H1 (cell line): ENCODE measurements around the gene HES7.

ENCODE experiments used
- CHD2 ChIP-seq: IDR thresholded peaks from 2 replicates; pipeline ENCODE4 v1.6.1; 2012; ENCODE audit warnings: low read length, improper control_type of control experiment
- EZH2 ChIP-seq: fragments of 200-600 bp; sonication (generic); IDR thresholded peaks from 2 replicates; pipeline ENCODE4 v1.7.1; 2012; ENCODE audit warnings: low read depth, mild to moderate bottlenecking, moderate library complexity, low read length, inconsistent platforms; ENCODE audit not compliant: severe bottlenecking
- POLR2A ChIP-seq, 2 experiments: IDR thresholded peaks; 1 replicate in 1 of 2; 2 replicates in 1 of 2; pipeline ENCODE4 v1.6.1; 2011; ENCODE audit warnings: low read depth in 2 of 2, low read length in 2 of 2, mild to moderate bottlenecking in 2 of 2; ENCODE audit errors: control extremely low read depth in 1 of 2
- POLR2AphosphoS5 ChIP-seq: IDR thresholded peaks from 2 replicates; pipeline ENCODE4 v1.6.1; 2011; ENCODE audit warnings: low read depth, low read length
- SIX5 ChIP-seq: IDR thresholded peaks from 2 replicates; pipeline ENCODE4 v1.6.1; 2011; ENCODE audit warnings: mild to moderate bottlenecking, low read depth, low read length
- SUZ12 ChIP-seq: fragments of 200-600 bp; sonication (generic); IDR thresholded peaks from 2 replicates; pipeline ENCODE4 v1.6.1; 2012; ENCODE audit warnings: mild to moderate bottlenecking, inconsistent platforms, low read length, moderate library complexity, mixed read lengths
- ZNF274 ChIP-seq: IDR thresholded peaks from 2 replicates; pipeline ENCODE4 v1.7.0; 2012; ENCODE audit warnings: low read length, borderline replicate concordance; ENCODE audit errors: extremely low read depth
- TF ChIP-seq, protein P1 (sequence below), 3 experiments: IDR thresholded peaks; 1 replicate in 2 of 3; 2 replicates in 1 of 3; pipeline versions ENCODE4 v1.5.1 to v1.6.1; 2011; ENCODE audit warnings: low read length in 3 of 3, mild to moderate bottlenecking in 3 of 3, inconsistent platforms in 2 of 3, low read depth in 1 of 3, moderate library complexity in 1 of 3; ENCODE audit not compliant: insufficient read depth in 1 of 3; ENCODE audit errors: control extremely low read depth in 1 of 3
- TF ChIP-seq, protein P2 (sequence below): IDR thresholded peaks from 2 replicates; pipeline ENCODE4 v1.6.1; 2011; ENCODE audit warnings: low read length, improper control_type of control experiment
- TF ChIP-seq, protein P3 (sequence below): IDR thresholded peaks from 2 replicates; pipeline ENCODE4 v1.6.1; 2012; ENCODE audit warnings: inconsistent platforms
- TF ChIP-seq, protein P4 (sequence below): IDR thresholded peaks from 2 replicates; pipeline ENCODE4 v1.6.1; 2011; ENCODE audit warnings: low read depth, mild to moderate bottlenecking, low read length; ENCODE audit not compliant: insufficient read depth

DNA sequence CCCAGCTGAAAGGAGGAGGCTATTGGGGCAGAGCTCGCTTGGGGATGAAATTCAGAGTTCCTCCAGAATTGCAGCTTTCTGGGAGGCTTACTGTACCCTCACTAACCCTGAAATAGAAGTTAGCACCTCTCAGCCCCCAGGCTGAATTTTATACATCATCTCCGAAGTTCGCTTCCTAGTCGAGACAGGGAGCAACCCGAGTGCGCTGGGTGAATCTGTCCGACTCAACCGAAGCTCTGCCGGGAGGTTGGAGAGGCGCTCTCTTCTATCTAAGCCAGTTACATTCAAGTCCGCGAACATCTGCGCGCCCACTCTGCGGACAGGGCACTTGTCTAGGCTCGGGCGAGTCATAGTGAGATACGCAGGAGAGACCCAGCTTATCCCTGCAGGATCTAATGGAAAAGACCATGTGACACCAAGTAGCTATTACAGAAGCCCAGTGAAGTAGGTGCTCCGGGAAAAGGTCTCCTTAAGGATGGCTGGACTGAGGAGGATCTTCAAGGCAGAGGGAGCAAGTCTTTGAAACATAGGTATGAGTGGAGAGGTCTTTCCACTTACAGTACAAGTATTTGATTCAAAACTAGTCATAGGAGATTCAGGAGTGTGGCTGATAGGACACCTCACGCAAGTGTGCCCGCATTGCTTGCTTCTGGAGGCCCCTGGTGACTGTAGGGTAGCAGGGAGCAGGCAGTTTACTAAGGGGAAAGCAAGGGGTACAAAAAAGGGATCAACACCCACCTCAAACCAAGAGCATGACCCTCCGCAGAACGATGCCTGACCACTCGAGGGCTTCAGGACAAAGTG is 646 bp upstream of the HES7 start:
- TF ChIP-seq, protein P1, sequence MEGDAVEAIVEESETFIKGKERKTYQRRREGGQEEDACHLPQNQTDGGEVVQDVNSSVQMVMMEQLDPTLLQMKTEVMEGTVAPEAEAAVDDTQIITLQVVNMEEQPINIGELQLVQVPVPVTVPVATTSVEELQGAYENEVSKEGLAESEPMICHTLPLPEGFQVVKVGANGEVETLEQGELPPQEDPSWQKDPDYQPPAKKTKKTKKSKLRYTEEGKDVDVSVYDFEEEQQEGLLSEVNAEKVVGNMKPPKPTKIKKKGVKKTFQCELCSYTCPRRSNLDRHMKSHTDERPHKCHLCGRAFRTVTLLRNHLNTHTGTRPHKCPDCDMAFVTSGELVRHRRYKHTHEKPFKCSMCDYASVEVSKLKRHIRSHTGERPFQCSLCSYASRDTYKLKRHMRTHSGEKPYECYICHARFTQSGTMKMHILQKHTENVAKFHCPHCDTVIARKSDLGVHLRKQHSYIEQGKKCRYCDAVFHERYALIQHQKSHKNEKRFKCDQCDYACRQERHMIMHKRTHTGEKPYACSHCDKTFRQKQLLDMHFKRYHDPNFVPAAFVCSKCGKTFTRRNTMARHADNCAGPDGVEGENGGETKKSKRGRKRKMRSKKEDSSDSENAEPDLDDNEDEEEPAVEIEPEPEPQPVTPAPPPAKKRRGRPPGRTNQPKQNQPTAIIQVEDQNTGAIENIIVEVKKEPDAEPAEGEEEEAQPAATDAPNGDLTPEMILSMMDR (IDR thresholded peaks at IDR 0.05; ENCODE audit: control extremely low read depth in 1 of 3, insufficient read depth in 1 of 3, low read depth in 1 of 3, low read length in 3 of 3), result no peak
- TF ChIP-seq, protein P2, sequence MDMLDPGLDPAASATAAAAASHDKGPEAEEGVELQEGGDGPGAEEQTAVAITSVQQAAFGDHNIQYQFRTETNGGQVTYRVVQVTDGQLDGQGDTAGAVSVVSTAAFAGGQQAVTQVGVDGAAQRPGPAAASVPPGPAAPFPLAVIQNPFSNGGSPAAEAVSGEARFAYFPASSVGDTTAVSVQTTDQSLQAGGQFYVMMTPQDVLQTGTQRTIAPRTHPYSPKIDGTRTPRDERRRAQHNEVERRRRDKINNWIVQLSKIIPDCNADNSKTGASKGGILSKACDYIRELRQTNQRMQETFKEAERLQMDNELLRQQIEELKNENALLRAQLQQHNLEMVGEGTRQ, result no peak
- TF ChIP-seq EZH2, result peak; percentile 54
- no peak for TF ChIP-seq POLR2A (IDR thresholded peaks at IDR 0.05; ENCODE audit: control extremely low read depth in 1 of 2, low read depth in 2 of 2, low read length in 2 of 2)
- no peak for TF ChIP-seq POLR2AphosphoS5
- no peak for TF ChIP-seq ZNF274
- TF ChIP-seq SUZ12, result peak; percentile 30; the same call in 1 of the 2 replicates
- TF ChIP-seq, protein P3, sequence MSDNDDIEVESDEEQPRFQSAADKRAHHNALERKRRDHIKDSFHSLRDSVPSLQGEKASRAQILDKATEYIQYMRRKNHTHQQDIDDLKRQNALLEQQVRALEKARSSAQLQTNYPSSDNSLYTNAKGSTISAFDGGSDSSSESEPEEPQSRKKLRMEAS, result no peak
- no peak for TF ChIP-seq CHD2
- TF ChIP-seq SIX5, result no peak
- TF ChIP-seq, protein P4, sequence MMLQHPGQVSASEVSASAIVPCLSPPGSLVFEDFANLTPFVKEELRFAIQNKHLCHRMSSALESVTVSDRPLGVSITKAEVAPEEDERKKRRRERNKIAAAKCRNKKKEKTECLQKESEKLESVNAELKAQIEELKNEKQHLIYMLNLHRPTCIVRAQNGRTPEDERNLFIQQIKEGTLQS, result no peak
